Measurements from ENCODE around the gene RHCG.
"Not testable (repeated sequence)": the region's sequence is repeated elsewhere in the genome, so short reads cannot be mapped to it uniquely, and the experiment has no call there.

DNA sequence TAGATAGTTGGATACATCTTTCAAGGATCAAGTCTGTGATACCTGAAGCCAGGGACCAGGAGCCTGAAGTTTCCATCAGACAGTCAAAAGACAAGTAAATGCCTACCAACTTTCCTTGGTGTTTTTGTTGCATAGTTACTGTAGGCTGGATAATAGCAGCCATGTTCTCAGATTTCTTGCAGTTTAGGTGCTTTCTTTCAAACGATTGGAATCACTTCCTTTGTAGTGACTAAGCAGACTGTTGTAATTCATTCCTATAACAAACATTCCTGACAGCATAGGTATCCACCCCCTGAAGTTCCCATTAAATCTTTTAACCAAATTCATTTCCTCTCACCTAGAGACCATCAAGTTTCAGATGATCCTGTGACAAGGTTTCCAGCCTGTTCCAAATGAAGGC lies 27.6 kb downstream of the RHCG start:
- TF ChIP-seq, protein P1, sequence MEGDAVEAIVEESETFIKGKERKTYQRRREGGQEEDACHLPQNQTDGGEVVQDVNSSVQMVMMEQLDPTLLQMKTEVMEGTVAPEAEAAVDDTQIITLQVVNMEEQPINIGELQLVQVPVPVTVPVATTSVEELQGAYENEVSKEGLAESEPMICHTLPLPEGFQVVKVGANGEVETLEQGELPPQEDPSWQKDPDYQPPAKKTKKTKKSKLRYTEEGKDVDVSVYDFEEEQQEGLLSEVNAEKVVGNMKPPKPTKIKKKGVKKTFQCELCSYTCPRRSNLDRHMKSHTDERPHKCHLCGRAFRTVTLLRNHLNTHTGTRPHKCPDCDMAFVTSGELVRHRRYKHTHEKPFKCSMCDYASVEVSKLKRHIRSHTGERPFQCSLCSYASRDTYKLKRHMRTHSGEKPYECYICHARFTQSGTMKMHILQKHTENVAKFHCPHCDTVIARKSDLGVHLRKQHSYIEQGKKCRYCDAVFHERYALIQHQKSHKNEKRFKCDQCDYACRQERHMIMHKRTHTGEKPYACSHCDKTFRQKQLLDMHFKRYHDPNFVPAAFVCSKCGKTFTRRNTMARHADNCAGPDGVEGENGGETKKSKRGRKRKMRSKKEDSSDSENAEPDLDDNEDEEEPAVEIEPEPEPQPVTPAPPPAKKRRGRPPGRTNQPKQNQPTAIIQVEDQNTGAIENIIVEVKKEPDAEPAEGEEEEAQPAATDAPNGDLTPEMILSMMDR (IDR thresholded peaks at IDR 0.05) = not testable (repeated sequence)
- not testable (repeated sequence) for TF ChIP-seq ZFX (IDR thresholded peaks at IDR 0.05; ENCODE audit: borderline replicate concordance)

All from 22Rv1 (cell line).